Keratinocyte (primary cell): ENCODE results near the gene PIGN. TPM values are rescaled to one million over a fixed set of nuclear protein-coding genes. Genes with fewer than 3 reads are reported as not detected.

Experiments
- DNase-seq: peaks from one replicate; pipeline ENCODE4 v3.0.0-alpha.2; 2011; ENCODE audit warnings: low read depth, missing footprints, low spot score
- FAIRE-seq: peaks from 2 replicates; lab custom pipeline; 2011; peaks lifted over from hg19 to GRCh38; lab: Jason Lieb, UNC
- H2AFZ ChIP-seq: 2 replicates; pipeline ENCODE4 v1.6.0; 2012; ENCODE audit warnings: low read length, control low read depth, inconsistent platforms; ENCODE audit not compliant: control insufficient read depth
- H3K27ac ChIP-seq: 2 replicates; pipeline ENCODE4 v1.5.1; 2011; ENCODE audit warnings: low read length; ENCODE audit not compliant: control insufficient read depth, insufficient read depth
- H3K27me3 ChIP-seq: 3 replicates; pipeline ENCODE4 v1.6.0; 2011; ENCODE audit warnings: low read length; ENCODE audit not compliant: control insufficient read depth, insufficient read depth; ENCODE audit errors: extremely low read depth
- H3K36me3 ChIP-seq, 2 experiments: 2 replicates in 1 of 2; 3 replicates in 1 of 2; pipeline ENCODE4 v1.5.1; 2011; ENCODE audit warnings: low read length in 2 of 2, mild to moderate bottlenecking in 1 of 2; ENCODE audit not compliant: control insufficient read depth in 2 of 2, insufficient read depth in 2 of 2; ENCODE audit errors: extremely low read depth in 1 of 2
- H3K4me1 ChIP-seq: 3 replicates; pipeline ENCODE4 v1.5.1; 2011; ENCODE audit warnings: low read length; ENCODE audit not compliant: control insufficient read depth, insufficient read depth; ENCODE audit errors: extremely low read depth
- H3K4me2 ChIP-seq: 3 replicates; pipeline ENCODE4 v1.6.0; 2011; ENCODE audit warnings: low read depth, low read length; ENCODE audit not compliant: control insufficient read depth, insufficient read depth; ENCODE audit errors: extremely low read depth
- H3K4me3 ChIP-seq, 3 experiments: fragments of 200-600 bp in 1 of 3; sonication (generic) in 1 of 3; 2 replicates in 2 of 3; 3 replicates in 1 of 3; pipeline ENCODE4 v1.5.1; 2011 to 2016; ENCODE audit warnings: low read length in 3 of 3, mild to moderate bottlenecking in 3 of 3, control low read depth in 2 of 3, inconsistent platforms in 1 of 3, low read depth in 1 of 3, mixed read lengths in 1 of 3, mixed run types in 1 of 3, moderate library complexity in 1 of 3; ENCODE audit not compliant: control insufficient read depth in 2 of 3, insufficient read depth in 2 of 3; ENCODE audit errors: extremely low read depth in 1 of 3
- H3K79me2 ChIP-seq: 2 replicates; pipeline ENCODE4 v1.6.0; 2012; ENCODE audit warnings: low read length; ENCODE audit not compliant: control insufficient read depth, insufficient read depth
- H3K9ac ChIP-seq: 3 replicates; pipeline ENCODE4 v1.6.0; 2011; ENCODE audit warnings: low read length; ENCODE audit not compliant: control insufficient read depth, insufficient read depth; ENCODE audit errors: extremely low read depth
- H3K9me1 ChIP-seq: 3 replicates; pipeline ENCODE4 v1.6.0; 2011; ENCODE audit warnings: low read length; ENCODE audit not compliant: control insufficient read depth, insufficient read depth; ENCODE audit errors: extremely low read depth
- H3K9me3 ChIP-seq: 2 replicates; pipeline ENCODE4 v1.5.1; 2012; ENCODE audit warnings: low read depth, low read length; ENCODE audit not compliant: control insufficient read depth
- H4K20me1 ChIP-seq: 3 replicates; pipeline ENCODE4 v1.6.0; 2011; ENCODE audit warnings: low read length; ENCODE audit not compliant: control insufficient read depth, insufficient read depth; ENCODE audit errors: extremely low read depth
- EZH2 ChIP-seq: IDR thresholded peaks from one replicate; pipeline ENCODE4 v1.6.1; 2012; ENCODE audit warnings: inconsistent platforms, mild to moderate bottlenecking, low read length, moderate library complexity
- dilution Hi-C: fragments of 300-500 bp; cut with MboI; formaldehyde crosslinking; loops from one replicate; pipeline ENCODE4 v1.7.0; 2020; ENCODE audit warnings: low sequenced_read_pairs; ENCODE audit not compliant: extremely low pct_ligation_motif_present
- polyA plus RNA-seq, 5 experiments: library from polyadenylated mRNA; depleted of rRNA in 3 of 5; stranded (reverse) in 3 of 5; stranded (forward) in 1 of 5; unstranded in 1 of 5; fragments of >200 nt; gene quantifications; 1 replicate in 1 of 5; 2 replicates in 3 of 5; 3 replicates in 1 of 5; pipeline versions ENCODE4 v1.2.1 to v1.2.3, GENCODE V29; 2011 to 2012; ENCODE audit warnings: missing spikeins in 2 of 5, low read depth in 1 of 5, low replicate concordance in 1 of 5
- TF ChIP-seq, protein P1 (sequence below), 3 experiments: IDR thresholded peaks in 1 of 3; conservative IDR thresholded peaks in 1 of 3; optimal IDR thresholded peaks in 1 of 3; 2 replicates in 2 of 3; 3 replicates in 1 of 3; pipeline versions ENCODE3 to v1.5.1; 2011; ENCODE audit warnings: low read length in 3 of 3, mild to moderate bottlenecking in 3 of 3, moderate library complexity in 2 of 3, control low read depth in 1 of 3, inconsistent platforms in 1 of 3; ENCODE audit not compliant: insufficient read depth in 2 of 3; ENCODE audit errors: extremely low read depth in 1 of 3

The PIGN gene
- polyA plus RNA-seq, 1 donor (not counting 4 experiments of a cell fraction or from before 2014, with no cell fraction given) = 41.2 TPM

DNA sequence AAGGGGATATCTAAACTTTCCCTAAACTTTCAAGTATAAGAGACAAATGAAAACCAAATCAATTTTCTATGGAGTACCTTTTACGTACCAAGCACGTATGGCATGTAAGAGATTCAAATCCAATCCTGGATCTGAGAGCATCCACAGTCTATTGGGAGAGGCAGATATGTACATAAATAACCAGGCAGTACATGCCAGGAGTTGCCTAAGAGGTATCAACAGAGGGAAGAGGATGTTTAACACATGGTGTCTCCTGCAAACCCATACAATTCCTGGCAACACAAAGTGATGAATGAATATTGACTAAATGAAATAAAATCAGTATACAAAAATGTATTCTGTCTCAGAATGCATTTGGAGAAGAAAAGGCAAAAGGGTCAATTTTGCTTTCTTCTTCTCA, 116.6 kb downstream of the PIGN start:
- Histone ChIP-seq H3K27ac (no peak overlapping the region), H3K4me1 (no peaks in the 10 kb centered on the region), H3K4me3 (no peak overlapping the region), H3K36me3 (no peaks in the 10 kb centered on the region), H3K79me2 (no peaks in the 10 kb centered on the region), H3K27me3 (no peaks in the 10 kb centered on the region), H3K9me1 (no peaks in the 10 kb centered on the region), H3K4me2 (no peak overlapping the region), H2AFZ (no peak overlapping the region), H3K9me3 (no peaks in the 10 kb centered on the region), H3K9ac (no peak overlapping the region), H4K20me1 (no peaks in the 10 kb centered on the region)
- TF ChIP-seq, protein P1, sequence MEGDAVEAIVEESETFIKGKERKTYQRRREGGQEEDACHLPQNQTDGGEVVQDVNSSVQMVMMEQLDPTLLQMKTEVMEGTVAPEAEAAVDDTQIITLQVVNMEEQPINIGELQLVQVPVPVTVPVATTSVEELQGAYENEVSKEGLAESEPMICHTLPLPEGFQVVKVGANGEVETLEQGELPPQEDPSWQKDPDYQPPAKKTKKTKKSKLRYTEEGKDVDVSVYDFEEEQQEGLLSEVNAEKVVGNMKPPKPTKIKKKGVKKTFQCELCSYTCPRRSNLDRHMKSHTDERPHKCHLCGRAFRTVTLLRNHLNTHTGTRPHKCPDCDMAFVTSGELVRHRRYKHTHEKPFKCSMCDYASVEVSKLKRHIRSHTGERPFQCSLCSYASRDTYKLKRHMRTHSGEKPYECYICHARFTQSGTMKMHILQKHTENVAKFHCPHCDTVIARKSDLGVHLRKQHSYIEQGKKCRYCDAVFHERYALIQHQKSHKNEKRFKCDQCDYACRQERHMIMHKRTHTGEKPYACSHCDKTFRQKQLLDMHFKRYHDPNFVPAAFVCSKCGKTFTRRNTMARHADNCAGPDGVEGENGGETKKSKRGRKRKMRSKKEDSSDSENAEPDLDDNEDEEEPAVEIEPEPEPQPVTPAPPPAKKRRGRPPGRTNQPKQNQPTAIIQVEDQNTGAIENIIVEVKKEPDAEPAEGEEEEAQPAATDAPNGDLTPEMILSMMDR (optimal IDR thresholded peaks at IDR 0.05 in 1 of 3, IDR thresholded peaks at IDR 0.05 in 1 of 3, conservative IDR thresholded peaks at IDR 0.05 in 1 of 3; ENCODE audit: extremely low read depth in 1 of 3, insufficient read depth in 2 of 3, low read length in 3 of 3) = no peak
- TF ChIP-seq EZH2 = no peak
- dilution Hi-C loops = no loop called here
- DNase-seq (no peak), FAIRE-seq (no peak)

GRCh38 chr18:62069556-62069955, 117.3 kb downstream of the PIGN start:
- Histone ChIP-seq H3K4me2 (no peak overlapping the region), H3K79me2 (no peaks in the 10 kb centered on the region), H3K9ac (no peak overlapping the region), H3K27me3 (no peaks in the 10 kb centered on the region), H2AFZ (no peak overlapping the region), H3K4me1 (no peaks in the 10 kb centered on the region), H3K9me1 (no peaks in the 10 kb centered on the region), H3K9me3 (no peaks in the 10 kb centered on the region), H3K27ac (no peak overlapping the region), H3K4me3 (no peak overlapping the region), H4K20me1 (no peaks in the 10 kb centered on the region), H3K36me3 (no peaks in the 10 kb centered on the region)
- no peak for FAIRE-seq
- no peak for DNase-seq
- TF ChIP-seq EZH2 = no peak
- TF ChIP-seq, protein P1 (optimal IDR thresholded peaks at IDR 0.05 in 1 of 3, IDR thresholded peaks at IDR 0.05 in 1 of 3, conservative IDR thresholded peaks at IDR 0.05 in 1 of 3; ENCODE audit: extremely low read depth in 1 of 3, insufficient read depth in 2 of 3, low read length in 3 of 3) = no peak
- dilution Hi-C loops = no loop called here
